ENCODE results near the gene DENND5A.

The DENND5A gene

DNA sequence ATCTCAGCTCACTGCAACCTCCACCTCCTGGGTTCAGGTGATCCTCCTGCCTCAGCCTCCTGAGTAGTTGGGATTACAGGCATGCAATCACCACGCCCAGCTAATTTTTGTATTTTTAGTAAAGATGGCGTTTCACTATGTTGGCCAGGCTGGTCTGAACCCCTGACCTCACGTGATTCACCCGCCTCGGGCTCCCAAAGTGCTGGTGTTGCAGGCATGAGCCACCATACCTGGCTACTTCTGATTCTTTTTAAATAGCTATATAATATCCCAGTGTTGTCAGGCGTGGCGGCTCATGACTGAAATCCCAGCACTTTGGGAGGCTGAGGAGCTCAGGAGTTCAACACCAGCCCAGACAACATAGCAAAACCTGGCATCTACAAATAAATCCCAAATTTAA lies 28.5 kb upstream of the DENND5A start:
- Histone ChIP-seq H3K27ac (no peak overlapping the region), H3K4me1 (peaks cover 0 to 11% (median 0%) of the 10 kb centered on the region in 10 experiments; a peak in 6 of 20 replicates), H3K9me3 (replicated peaks in 1 of 11) (no peaks in the 10 kb centered on the region), H4K20me1 (peaks cover 0 to 14% (median 3%) of the 10 kb centered on the region in 11 experiments; a peak in 4 of 22 replicates), H3K36me3 (peaks cover 55 to 93% (median 70%) of the 10 kb centered on the region in 11 experiments), H3K27me3 (no peaks in the 10 kb centered on the region), H3K4me3 (no peak overlapping the region), H3K4me2 (no peak overlapping the region), H3K9ac (no peak overlapping the region)
- no peak for TF ChIP-seq Cebpa-rat (IDR thresholded peaks at IDR 0.05)

DNA sequence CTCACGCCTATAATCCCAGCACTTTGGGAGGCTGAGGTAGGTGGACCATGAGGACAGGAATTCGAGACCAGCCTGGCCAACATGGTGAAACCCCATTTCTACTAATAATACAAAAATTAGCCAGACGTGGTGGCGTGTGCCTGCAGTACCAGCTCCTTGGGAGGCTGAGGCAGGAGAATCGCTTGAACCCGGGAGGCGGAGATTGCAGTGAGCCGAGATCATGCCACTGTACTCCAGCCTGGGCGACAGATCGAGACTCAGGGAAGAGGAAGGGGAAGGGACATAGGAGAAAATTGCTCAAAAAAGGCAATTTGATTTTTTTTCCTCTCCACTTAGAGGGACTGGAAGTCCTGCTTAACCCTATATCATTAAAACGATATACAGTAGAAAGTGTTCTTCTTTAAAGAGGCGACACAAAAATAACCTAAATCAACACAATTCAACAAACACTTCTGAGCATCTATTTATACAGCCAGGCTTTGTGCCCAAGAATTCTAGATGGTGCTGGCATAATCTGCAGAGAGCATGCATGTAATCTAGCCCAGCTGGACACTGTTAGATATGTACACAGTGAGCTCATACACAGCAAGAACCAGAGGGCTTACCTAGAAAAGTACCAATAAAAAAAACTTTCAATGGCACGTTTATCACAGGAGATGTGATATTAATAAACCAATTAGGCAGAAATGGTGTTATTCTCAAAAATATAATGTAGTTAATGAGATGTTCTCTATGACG lies 20.9 kb upstream of the DENND5A start:
- H3K4me3 ChIP-seq: no peak overlapping the region
- TF ChIP-seq Cebpa-rat (IDR thresholded peaks at IDR 0.05): no peak
- no peak overlapping the region for H3K27ac ChIP-seq
- H3K4me2 ChIP-seq: no peak overlapping the region
- peaks cover 14 to 64% (median 42%) of the 10 kb centered on the region in 11 experiments for H3K36me3 ChIP-seq
- peaks cover 0 to 5% (median 0%) of the 10 kb centered on the region in 11 experiments; a peak in 3 of 22 replicates for H4K20me1 ChIP-seq
- H3K27me3 ChIP-seq: no peaks in the 10 kb centered on the region
- H3K9ac ChIP-seq: no peak overlapping the region
- peaks cover 0 to 17% (median 7%) of the 10 kb centered on the region in 10 experiments; a peak in 15 of 20 replicates for H3K4me1 ChIP-seq
- no peaks in the 10 kb centered on the region for H3K9me3 ChIP-seq (replicated peaks in 1 of 11)

DNA sequence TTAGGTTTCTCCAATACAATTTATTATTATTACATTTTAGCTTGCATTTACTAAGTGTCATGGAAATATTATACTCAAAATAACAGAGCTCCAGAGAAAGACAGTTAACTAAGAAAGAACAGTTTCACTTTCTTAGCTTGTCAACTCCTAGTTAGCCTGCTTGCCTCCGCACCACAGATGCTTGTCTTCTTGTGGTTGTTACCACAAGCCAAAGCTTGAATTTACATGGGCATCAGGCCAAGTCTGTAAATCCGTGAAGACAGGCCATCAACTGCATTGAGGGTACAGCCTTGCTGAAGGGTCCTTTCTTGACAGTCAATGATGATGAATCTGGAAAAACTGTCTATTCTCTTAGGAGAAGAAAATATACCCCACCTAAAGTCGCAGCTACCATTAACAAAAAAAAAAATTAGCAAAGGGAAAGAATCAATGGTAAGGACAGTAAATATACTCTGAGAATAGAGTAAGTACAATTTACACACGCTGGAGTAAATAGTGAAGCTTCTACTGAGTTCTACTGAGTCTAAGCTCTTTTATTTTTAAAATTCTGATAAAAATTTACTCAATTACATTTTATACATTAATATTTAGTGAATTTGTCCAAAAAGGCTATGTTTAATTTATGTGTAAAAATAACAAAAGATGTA lies 15.6 kb upstream of the DENND5A start:
- peaks cover 11 to 20% (median 17%) of the 10 kb centered on the region in 10 experiments for H3K4me1 ChIP-seq
- no peaks in the 10 kb centered on the region for H3K27me3 ChIP-seq
- peaks cover 3 to 35% (median 22%) of the 10 kb centered on the region in 11 experiments; a peak in 17 of 22 replicates for H3K36me3 ChIP-seq
- peak overlapping the region in 4 of 11 experiments; percentile 8 to 50 (median 16); a peak in 2 of 22 replicates for H3K9ac ChIP-seq
- TF ChIP-seq Cebpa-rat (IDR thresholded peaks at IDR 0.05): no peak
- H3K4me2 ChIP-seq: peak overlapping the region; percentile 66 to 86 (median 77)
- H3K27ac ChIP-seq: peak overlapping the region in 1 of 11 experiments; percentile 16; a peak in 1 of 22 replicates
- no peak overlapping the region; a peak in 1 of 20 replicates for H3K4me3 ChIP-seq
- H4K20me1 ChIP-seq: peaks cover 0 to 14% (median 4%) of the 10 kb centered on the region in 11 experiments; a peak in 8 of 22 replicates
- no peaks in the 10 kb centered on the region for H3K9me3 ChIP-seq (replicated peaks in 1 of 11)

DNA sequence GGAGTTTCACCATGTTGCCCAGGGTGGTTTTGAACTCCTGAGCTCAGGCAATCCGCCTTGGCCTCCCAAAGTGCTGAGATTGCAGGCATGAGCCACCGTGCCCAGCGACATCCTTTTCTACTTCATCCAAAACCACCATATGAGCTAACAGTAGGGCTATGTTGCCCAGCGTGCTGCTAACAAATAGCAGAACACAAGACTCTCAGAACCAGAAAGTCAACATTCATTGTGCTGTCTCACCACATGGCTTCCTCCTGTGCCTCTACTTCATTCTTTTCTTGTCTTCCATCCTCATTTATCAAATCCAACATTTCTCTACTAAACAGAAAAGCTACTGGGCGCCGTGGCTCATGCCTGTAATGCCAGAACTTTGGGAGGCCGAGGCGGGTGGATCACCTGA lies 12.0 kb upstream of the DENND5A start:
- H3K27ac ChIP-seq: no peak overlapping the region
- no peaks in the 10 kb centered on the region for H3K27me3 ChIP-seq
- H3K4me1 ChIP-seq: peaks cover 20 to 52% (median 40%) of the 10 kb centered on the region in 10 experiments
- H4K20me1 ChIP-seq: peaks cover 0 to 14% (median 4%) of the 10 kb centered on the region in 11 experiments; a peak in 8 of 22 replicates
- H3K4me2 ChIP-seq: no peak overlapping the region
- no peak overlapping the region for H3K4me3 ChIP-seq
- H3K9ac ChIP-seq: no peak overlapping the region
- H3K9me3 ChIP-seq (replicated peaks in 1 of 11): no peaks in the 10 kb centered on the region
- H3K36me3 ChIP-seq: peaks cover 0 to 14% (median 3%) of the 10 kb centered on the region in 11 experiments; a peak in 8 of 22 replicates
- TF ChIP-seq Cebpa-rat (IDR thresholded peaks at IDR 0.05): no peak

DNA sequence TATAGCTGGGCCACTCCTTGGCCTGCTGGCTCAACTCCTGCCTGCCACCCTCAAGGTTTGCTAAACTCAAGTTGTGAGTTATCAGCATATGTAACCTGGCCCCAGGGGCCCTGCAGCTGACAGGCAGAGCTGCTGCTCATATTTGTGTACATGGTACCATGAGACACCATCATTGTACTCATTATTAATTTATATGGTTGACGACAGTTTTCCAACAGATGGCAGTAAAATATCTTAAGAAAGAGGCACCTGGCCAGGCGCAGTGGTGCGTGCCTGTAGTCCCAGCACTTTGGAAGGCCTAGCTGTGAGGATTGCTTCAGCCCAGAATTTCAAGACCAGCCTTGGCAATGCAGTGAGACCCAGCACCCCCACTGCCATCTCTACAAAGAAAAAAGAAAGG lies 11.4 kb upstream of the DENND5A start:
- Histone ChIP-seq H3K36me3 (peaks cover 0 to 14% (median 3%) of the 10 kb centered on the region in 11 experiments; a peak in 4 of 22 replicates), H4K20me1 (peaks cover 0 to 14% (median 4%) of the 10 kb centered on the region in 11 experiments; a peak in 8 of 22 replicates), H3K9ac (no peak overlapping the region), H3K4me2 (no peak overlapping the region), H3K27me3 (no peaks in the 10 kb centered on the region), H3K4me3 (no peak overlapping the region), H3K9me3 (replicated peaks in 1 of 11) (no peaks in the 10 kb centered on the region), H3K27ac (no peak overlapping the region), H3K4me1 (peaks cover 18 to 57% (median 39%) of the 10 kb centered on the region in 10 experiments)
- TF ChIP-seq Cebpa-rat (IDR thresholded peaks at IDR 0.05): no peak

DNA sequence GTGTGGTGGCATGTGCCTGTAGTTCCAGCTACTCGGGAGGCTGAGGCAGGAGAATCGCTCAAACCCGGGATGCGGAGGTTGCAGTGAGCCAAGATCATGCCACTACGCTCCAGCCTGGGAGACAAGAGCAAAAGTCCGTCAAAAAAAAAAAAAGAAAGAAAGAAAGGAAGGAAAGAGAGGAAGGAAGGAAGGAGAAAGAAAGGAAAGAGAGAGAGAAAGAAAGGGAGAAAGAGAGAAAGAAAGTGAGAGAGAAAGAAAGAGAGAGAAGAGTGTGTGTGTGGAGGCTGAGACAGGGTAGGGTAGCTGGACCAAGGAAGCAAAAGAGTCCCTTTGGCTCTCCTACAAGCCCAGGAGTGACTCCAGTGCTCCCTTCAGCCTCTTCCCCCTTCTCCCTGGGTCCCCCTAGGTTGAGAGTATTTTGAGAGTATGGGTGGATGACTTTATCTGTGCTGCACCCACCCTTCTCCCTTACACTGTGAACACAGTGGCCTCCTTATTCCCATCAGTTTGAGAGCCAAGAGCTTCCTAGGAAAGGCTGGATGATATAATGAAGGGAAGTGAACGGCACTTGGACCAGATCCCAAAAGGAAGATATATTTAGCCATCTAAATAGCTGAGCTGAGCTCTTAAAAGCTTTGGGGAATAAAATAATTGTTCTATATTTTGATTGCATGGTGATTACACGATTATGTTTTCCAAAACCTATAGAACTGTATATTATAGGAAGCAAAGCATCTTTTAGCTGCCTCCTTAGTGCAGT lies 9.5 kb upstream of the DENND5A start:
- no peak for TF ChIP-seq Cebpa-rat (IDR thresholded peaks at IDR 0.05)
- no peaks in the 10 kb centered on the region for H4K20me1 ChIP-seq
- H3K36me3 ChIP-seq: peaks cover 0 to 10% (median 0%) of the 10 kb centered on the region in 11 experiments; a peak in 2 of 22 replicates
- peaks cover 0 to 40% (median 22%) of the 10 kb centered on the region in 10 experiments; a peak in 17 of 20 replicates for H3K4me1 ChIP-seq
- peak overlapping the region in 10 of 11 experiments; percentile 37 to 87 (median 70); a peak in 19 of 22 replicates for H3K27ac ChIP-seq
- no peak overlapping the region for H3K4me3 ChIP-seq
- no peaks in the 10 kb centered on the region for H3K9me3 ChIP-seq (replicated peaks in 1 of 11)
- H3K4me2 ChIP-seq: peak overlapping the region in 9 of 11 experiments; percentile 10 to 82 (median 75); a peak in 15 of 22 replicates
- H3K9ac ChIP-seq: peak overlapping the region in 5 of 11 experiments; percentile 54 to 70 (median 61); a peak in 7 of 22 replicates
- H3K27me3 ChIP-seq: no peaks in the 10 kb centered on the region

DNA sequence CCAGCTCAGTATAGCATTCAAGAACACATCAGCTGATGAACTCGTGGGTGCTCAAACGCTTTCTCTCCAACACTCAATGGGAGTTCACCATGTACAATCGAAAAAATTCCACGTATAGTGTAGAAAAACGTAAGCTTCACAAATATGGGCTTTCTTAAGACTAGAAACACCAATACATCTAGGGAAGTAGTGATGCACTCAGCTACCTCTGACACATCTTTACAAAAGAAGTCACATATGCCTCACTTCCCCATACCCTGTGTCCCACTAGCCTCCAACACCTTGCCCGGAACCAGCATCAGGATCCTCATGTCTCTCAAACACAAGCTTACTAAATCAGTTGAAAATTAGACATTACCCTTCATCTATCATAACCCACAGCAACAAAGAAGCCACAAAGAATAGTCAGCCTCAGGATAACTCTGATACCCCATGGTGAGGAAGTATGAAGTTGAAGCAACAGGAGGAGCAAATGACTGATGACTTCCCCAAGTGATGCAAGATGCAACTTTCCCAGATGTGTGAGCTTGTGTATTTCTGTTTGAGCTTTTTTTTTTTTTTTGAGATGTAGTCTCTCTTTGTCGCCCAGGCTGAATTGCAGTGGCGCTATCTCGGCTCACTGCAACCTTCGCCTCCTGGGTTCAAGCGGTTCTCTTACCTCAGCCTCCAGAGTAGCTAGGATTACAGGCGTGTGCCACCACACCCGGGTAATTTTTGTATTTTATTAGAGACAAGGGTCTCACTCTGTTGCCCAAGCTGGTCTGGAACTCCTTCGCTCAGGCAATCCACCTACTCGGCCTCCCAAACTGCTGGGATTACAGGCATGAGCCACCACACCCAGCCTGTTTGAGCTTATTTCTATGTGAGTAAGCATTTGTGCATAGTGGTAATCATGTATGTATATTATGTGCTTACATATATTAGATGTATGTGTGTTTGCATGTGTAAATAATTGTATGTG lies 8.5 kb upstream of the DENND5A start:
- peak overlapping the region; percentile 19 to 87 (median 67); a peak in 20 of 22 replicates for H3K27ac ChIP-seq
- H3K4me3 ChIP-seq: no peak overlapping the region
- H3K4me1 ChIP-seq: peaks cover 0 to 40% (median 22%) of the 10 kb centered on the region in 10 experiments; a peak in 17 of 20 replicates
- H3K27me3 ChIP-seq: no peaks in the 10 kb centered on the region
- peak overlapping the region in 9 of 11 experiments; percentile 10 to 82 (median 75); a peak in 17 of 22 replicates for H3K4me2 ChIP-seq
- H3K36me3 ChIP-seq: 0 out of 22 replicates have a peak, but pooled peaks cover 0 to 10% (median 0%) of the 10 kb centered on the region in 11 experiments
- H3K9me3 ChIP-seq (replicated peaks in 1 of 11): no peaks in the 10 kb centered on the region
- TF ChIP-seq Cebpa-rat (IDR thresholded peaks at IDR 0.05): peak; percentile 44 to 90 (median 80); a peak in 18 of 22 replicates
- H4K20me1 ChIP-seq: no peaks in the 10 kb centered on the region
- peak overlapping the region in 8 of 11 experiments; percentile 7 to 70 (median 54); a peak in 13 of 22 replicates for H3K9ac ChIP-seq
